Naive thymus-derived CD8-positive, alpha-beta T cell (primary cell): Measurements from ENCODE around the gene PLG. TPM values are rescaled to one million over a fixed set of nuclear protein-coding genes. Genes with fewer than 3 reads are reported as not detected.
"Not testable (repeated sequence)": the region's sequence is repeated elsewhere in the genome, so short reads cannot be mapped to it uniquely, and the experiment has no call there.

Experiments
- ATAC-seq, 2 donors: fragments of 150-1000 bp; cut with Tn5 transposase in 1 of 2; sonication (Bioruptor Pico), chemical (Tn5 transposase) in 1 of 2; 1 replicate in 1 of 2; 2 replicates in 1 of 2; pipeline ENCODE4 v1.10.0; 2021; ENCODE audit warnings: mild to moderate bottlenecking in 2 of 2, moderate library complexity in 2 of 2
- POLR2A ChIA-PET: fragments of 350-600 bp; sonication (Branson Sonifier 250); formaldehyde crosslinking; loops from one replicate; lab custom pipeline; 2021; ENCODE audit warnings: antibody characterized with exemption; lab: Charles Lee
- DNase-seq, 10 donors: peaks; one replicate each; pipeline versions ENCODE4 v3.0.0 to v3.0.0-alpha.2; 2020 to 2022
- H3K27ac Mint-ChIP-seq, 10 donors: one replicate each; pipeline ENCODE4 v1.8.0; 2020 to 2022; ENCODE audit warnings: mild to moderate bottlenecking in 10 of 10, mixed read lengths in 10 of 10, moderate library complexity in 4 of 10, inconsistent platforms in 1 of 10
- H3K27me3 Mint-ChIP-seq, 5 donors: one replicate each; pipeline ENCODE4 v1.8.0; 2021 to 2022; ENCODE audit warnings: mixed read lengths in 5 of 5
- H3K36me3 Mint-ChIP-seq, 3 donors: one replicate each; pipeline ENCODE4 v1.8.0; 2020 to 2022; ENCODE audit warnings: mixed read lengths in 3 of 3, mild to moderate bottlenecking in 2 of 3, inconsistent platforms in 1 of 3
- H3K4me1 Mint-ChIP-seq, 4 donors: one replicate each; pipeline ENCODE4 v1.8.0; 2021 to 2022; ENCODE audit warnings: mixed read lengths in 4 of 4
- H3K4me3 Mint-ChIP-seq, 10 donors: one replicate each; pipeline ENCODE4 v1.8.0; 2020 to 2022; ENCODE audit warnings: mild to moderate bottlenecking in 10 of 10, mixed read lengths in 10 of 10, moderate library complexity in 6 of 10, inconsistent platforms in 1 of 10
- H3K9me3 Mint-ChIP-seq, 9 donors: one replicate each; pipeline ENCODE4 v1.8.0; 2020 to 2022; ENCODE audit warnings: mixed read lengths in 9 of 9, mild to moderate bottlenecking in 3 of 9, inconsistent platforms in 1 of 9, moderate library complexity in 1 of 9
- polyA plus RNA-seq, 3 donors: library from polyadenylated mRNA; unstranded; fragments of 300-500 nt; fragmentation: Illumina TruSeq; gene quantifications; one replicate each; pipeline ENCODE4 v1.2.3, GENCODE V29; 2021
- total RNA-seq, 8 experiments: library from RNA in 2 of 8; stranded (reverse) in 2 of 8; gene quantifications; one replicate each; pipeline ENCODE4 v1.2.3 and lab custom pipeline; 2021 to 2026

The PLG gene
- total RNA-seq = under 1 TPM in 1 of 2 experiments, not detected in 1; 0.47 TPM
- not detected for polyA plus RNA-seq
- 0 reads per million in 6 experiments for total RNA-seq (lab: John Stamatoyannopoulos, UW)

- H3K4me3 Mint-ChIP-seq, DNase-seq, H3K9me3 Mint-ChIP-seq, H3K36me3 Mint-ChIP-seq, ATAC-seq, H3K4me1 Mint-ChIP-seq, POLR2A ChIA-PET: not testable (repeated sequence)
- peaks cover 8 to 36% (median 11%) of the 10 kb centered on the region in 5 donors for H3K27me3 Mint-ChIP-seq
- peak within 1 kb of the TSS in 1 of 10 donors; percentile 68 for H3K27ac Mint-ChIP-seq
These were observed at the start of gene PLG for GRCh38 chr6:160701918-160702680. Gene PLG (plus strand): TSS chr6:160702244. CDS start chr6:160702305, 61 bp downstream.

- no peak overlapping the region for H3K27ac Mint-ChIP-seq
- peaks cover 4 to 25% (median 16%) of the 10 kb centered on the region in 5 donors for H3K27me3 Mint-ChIP-seq
- H3K9me3 Mint-ChIP-seq = peaks cover 0 to 23% (median 9%) of the 10 kb centered on the region in 9 donors
- H3K36me3 Mint-ChIP-seq = peaks cover 0 to 9% (median 0%) of the 10 kb centered on the region in 3 donors
- H3K4me3 Mint-ChIP-seq = no peak overlapping the region
- no peaks in the 10 kb centered on the region for H3K4me1 Mint-ChIP-seq
- POLR2A ChIA-PET = no interaction called here
- DNase-seq (no peak), ATAC-seq (no peak)
These were observed 42.5 kb upstream of the PLG start for GRCh38 chr6:160659562-160659961.

- Mint-ChIP-seq H3K36me3 (peaks cover 0 to 9% (median 0%) of the 10 kb centered on the region in 3 donors), H3K4me3 (no peak overlapping the region), H3K27ac (no peak overlapping the region), H3K27me3 (peaks cover 5 to 29% (median 16%) of the 10 kb centered on the region in 5 donors), H3K4me1 (no peaks in the 10 kb centered on the region), H3K9me3 (peaks cover 0 to 23% (median 7%) of the 10 kb centered on the region in 9 donors)
- POLR2A ChIA-PET = no interaction called here
- no peak for ATAC-seq
- DNase-seq = no peak
These were observed 40.8 kb upstream of the PLG start for GRCh38 chr6:160661216-160661615.

- no peak overlapping the region for H3K4me3 Mint-ChIP-seq
- no peaks in the 10 kb centered on the region for H3K4me1 Mint-ChIP-seq
- H3K9me3 Mint-ChIP-seq = peaks cover 0 to 14% (median 4%) of the 10 kb centered on the region in 9 donors
- POLR2A ChIA-PET = no interaction called here
- ATAC-seq (no peak), DNase-seq (no peak)
- H3K27me3 Mint-ChIP-seq = peaks cover 5 to 32% (median 16%) of the 10 kb centered on the region in 5 donors
- H3K27ac Mint-ChIP-seq = no peak overlapping the region
- peaks cover 0 to 5% (median 0%) of the 10 kb centered on the region in 3 donors for H3K36me3 Mint-ChIP-seq
These were observed 39.6 kb upstream of the PLG start for GRCh38 chr6:160662429-160662828.

- ATAC-seq (no peak), DNase-seq (no peak)
- Mint-ChIP-seq H3K36me3 (peaks cover 0 to under 1% (median 0%) of the 10 kb centered on the region in 3 donors), H3K4me1 (no peaks in the 10 kb centered on the region), H3K27me3 (peaks cover 5 to 33% (median 16%) of the 10 kb centered on the region in 5 donors), H3K4me3 (no peak overlapping the region), H3K27ac (no peak overlapping the region), H3K9me3 (peaks cover 0 to 10% (median under 1%) of the 10 kb centered on the region in 9 donors)
- POLR2A ChIA-PET = no interaction called here
These were observed 39.2 kb upstream of the PLG start for GRCh38 chr6:160662842-160663241.

- POLR2A ChIA-PET, DNase-seq, ATAC-seq, H3K36me3 Mint-ChIP-seq, H3K9me3 Mint-ChIP-seq, H3K4me3 Mint-ChIP-seq, H3K4me1 Mint-ChIP-seq: not testable (repeated sequence)
- Mint-ChIP-seq H3K27ac (peak within 1 kb of the TSS in 1 of 10 donors; percentile 3), H3K27me3 (peaks cover 5 to 33% (median 16%) of the 10 kb centered on the region in 5 donors)
These were observed 37.8 kb upstream of the PLG start, which contains the start of gene LPA for GRCh38 chr6:160664198-160664597. Gene LPA (minus strand): TSS chr6:160664275. CDS start chr6:160664214, 61 bp downstream.

- DNase-seq = peak in 2 of 10 donors; percentile 5 to 7
- no peak for ATAC-seq
- Mint-ChIP-seq H3K36me3 (no peaks in the 10 kb centered on the region), H3K4me1 (no peaks in the 10 kb centered on the region), H3K27me3 (peaks cover 6 to 17% (median 12%) of the 10 kb centered on the region in 5 donors), H3K27ac (no peak overlapping the region), H3K9me3 (peaks cover 0 to 14% (median 3%) of the 10 kb centered on the region in 9 donors), H3K4me3 (no peak overlapping the region)
- POLR2A ChIA-PET = no interaction called here
These were observed 34.2 kb upstream of the PLG start for GRCh38 chr6:160667639-160668481.

- Mint-ChIP-seq H3K9me3 (peaks cover 0 to 21% (median 6%) of the 10 kb centered on the region in 9 donors), H3K27ac (no peak overlapping the region), H3K27me3 (peaks cover 6 to 17% (median 9%) of the 10 kb centered on the region in 5 donors), H3K4me3 (no peak overlapping the region), H3K4me1 (no peaks in the 10 kb centered on the region), H3K36me3 (no peaks in the 10 kb centered on the region)
- no peak for DNase-seq
- POLR2A ChIA-PET = no interaction called here
- no peak for ATAC-seq
These were observed 33.5 kb upstream of the PLG start for GRCh38 chr6:160668589-160668988.

- POLR2A ChIA-PET, H3K4me1 Mint-ChIP-seq, H3K36me3 Mint-ChIP-seq, ATAC-seq, H3K27ac Mint-ChIP-seq, DNase-seq, H3K4me3 Mint-ChIP-seq: not testable (repeated sequence)
- Mint-ChIP-seq H3K9me3 (peaks cover 0 to 33% (median 7%) of the 10 kb centered on the region in 9 donors), H3K27me3 (peaks cover 0 to 23% (median 7%) of the 10 kb centered on the region in 5 donors)
These were observed 25.6 kb upstream of the PLG start for GRCh38 chr6:160676418-160676817.

GRCh38 chr6:160678230-160678629 lies 23.8 kb upstream of the PLG start:
- H3K27me3 Mint-ChIP-seq = peaks cover 0 to 11% (median 7%) of the 10 kb centered on the region in 5 donors
- no peaks in the 10 kb centered on the region for H3K4me1 Mint-ChIP-seq
- peaks cover 0 to 17% (median 3%) of the 10 kb centered on the region in 9 donors for H3K9me3 Mint-ChIP-seq
- ATAC-seq (no peak), DNase-seq (no peak)
- no peak overlapping the region for H3K27ac Mint-ChIP-seq
- no peaks in the 10 kb centered on the region for H3K36me3 Mint-ChIP-seq
- POLR2A ChIA-PET = no interaction called here
- no peak overlapping the region for H3K4me3 Mint-ChIP-seq

GRCh38 chr6:160678744-160679401 lies 23.2 kb upstream of the PLG start:
- no peak overlapping the region for H3K27ac Mint-ChIP-seq

GRCh38 chr6:160679402-160679769 lies 22.7 kb upstream of the PLG start:
- DNase-seq = no peak
- POLR2A ChIA-PET = no interaction called here
- no peak overlapping the region for H3K27ac Mint-ChIP-seq
- H3K27me3 Mint-ChIP-seq = peaks cover 0 to 10% (median 5%) of the 10 kb centered on the region in 5 donors
- no peak overlapping the region for H3K4me3 Mint-ChIP-seq
- H3K36me3 Mint-ChIP-seq = no peaks in the 10 kb centered on the region
- no peaks in the 10 kb centered on the region for H3K4me1 Mint-ChIP-seq
- ATAC-seq = no peak
- peaks cover 0 to 6% (median 3%) of the 10 kb centered on the region in 9 donors for H3K9me3 Mint-ChIP-seq

More at GRCh38 chr6:160678744-160679401, 23.2 kb upstream of the PLG start:
- H3K4me3 Mint-ChIP-seq = no peak overlapping the region
- ATAC-seq = no peak
- POLR2A ChIA-PET = no interaction called here
- H3K9me3 Mint-ChIP-seq = peaks cover 0 to 11% (median 3%) of the 10 kb centered on the region in 9 donors
- peaks cover 0 to 10% (median 7%) of the 10 kb centered on the region in 5 donors for H3K27me3 Mint-ChIP-seq
- no peaks in the 10 kb centered on the region for H3K36me3 Mint-ChIP-seq
- H3K4me1 Mint-ChIP-seq = no peaks in the 10 kb centered on the region
- DNase-seq = no peak
